Lung (tissue), 16 donors: ENCODE results near the gene MRFAP1. TPM values are rescaled to one million over a fixed set of nuclear protein-coding genes. Genes with fewer than 3 reads are reported as not detected.

Source experiments
- ATAC-seq: fragments of 200-7000 bp; cut with Tn5 transposase; one replicate; pipeline ENCODE4 v1.9.1; 2020; ENCODE audit warnings: moderate number of reproducible peaks; ENCODE audit not compliant: insufficient read depth, low FRiP score
- DNase-seq, 3 donors: peaks; one replicate each; pipeline ENCODE4 v3.0.0-alpha.2; 2013 to 2017
- H3K27ac ChIP-seq, 2 donors: one replicate each; pipeline ENCODE4 v1.5.1; 2013; ENCODE audit warnings: mild to moderate bottlenecking in 2 of 2, moderate library complexity in 2 of 2, control low read depth in 1 of 2, inconsistent platforms in 1 of 2, low read depth in 1 of 2, low read length in 1 of 2
- H3K27me3 ChIP-seq, 3 donors: one replicate each; pipeline ENCODE4 v1.5.1; 2013; ENCODE audit warnings: low read length in 2 of 3; ENCODE audit not compliant: control insufficient read depth in 3 of 3, insufficient read depth in 3 of 3
- H3K36me3 ChIP-seq, 4 donors: one replicate each; pipeline ENCODE4 v1.5.1; 2013; ENCODE audit warnings: low read length in 4 of 4, mild to moderate bottlenecking in 1 of 4, moderate library complexity in 1 of 4; ENCODE audit not compliant: control insufficient read depth in 4 of 4, insufficient read depth in 4 of 4
- H3K4me1 ChIP-seq, 5 donors: one replicate each; pipeline ENCODE4 v1.5.1; 2013; ENCODE audit warnings: low read length in 5 of 5, mild to moderate bottlenecking in 2 of 5, moderate library complexity in 1 of 5; ENCODE audit not compliant: control insufficient read depth in 5 of 5, insufficient read depth in 5 of 5
- H3K4me3 ChIP-seq: one replicate; pipeline ENCODE4 v1.5.1; 2013; ENCODE audit warnings: mild to moderate bottlenecking, control low read depth, moderate library complexity
- H3K9ac ChIP-seq, 2 donors: one replicate each; pipeline ENCODE4 v1.5.1; 2013; ENCODE audit warnings: low read length in 2 of 2, control low read depth in 1 of 2; ENCODE audit not compliant: insufficient read depth in 1 of 2
- H3K9me3 ChIP-seq, 4 donors: one replicate each; pipeline ENCODE4 v1.5.1; 2013; ENCODE audit warnings: low read length in 3 of 4, mild to moderate bottlenecking in 1 of 4, moderate library complexity in 1 of 4; ENCODE audit not compliant: control insufficient read depth in 4 of 4, insufficient read depth in 3 of 4
- CTCF ChIP-seq: IDR thresholded peaks from 2 replicates; pipeline ENCODE4 v1.5.1; 2012; ENCODE audit warnings: mild to moderate bottlenecking; ENCODE audit errors: control extremely low read depth, extremely low read depth
- WGBS, 2 donors: extraction: QIAGEN DNeasy Blood & Tissue Kit; methylation state at CpG; one replicate each; pipeline ENCODE4 v1.1.7; 2013; 5-methylcytosine and 5-hydroxymethylcytosine counted together
- long read RNA-seq, 5 donors: transcript quantifications; one replicate each; lab custom pipeline, GENCODE V29; 2026
- polyA plus RNA-seq, 2 donors: library from polyadenylated mRNA; stranded (reverse); fragments of 200-250 nt; gene quantifications; one replicate each; pipeline ENCODE4 v1.2.1, GENCODE V29; 2013
- total RNA-seq, 2 donors: library from RNA; depleted of rRNA in 1 of 2; stranded (reverse); fragments of >200 nt in 1 of 2; gene quantifications; one replicate each; pipeline ENCODE4 v1.2.1, GENCODE V29; 2014 to 2021
- donor health status: control.
- donor health status: control.
- donor health status: Bipolar disorder and iron deficiency.
- donor health status: healthy.
- donor health status: DM: yes; HTN: yes; CAD: no.

Gene MRFAP1
- 100 to 1,000 TPM; 193 to 244 TPM for total RNA-seq
- polyA plus RNA-seq: 100 to 1,000 TPM; 183 to 286 TPM
- long read RNA-seq, donor 1, transcript MRFAP1-204 (1 exons, 1,982 nt): major isoform, 262 of 543 reads
- long read RNA-seq, donor 1, transcript MRFAP1-201 (3 exons, 2,049 nt): minor isoform, 29 of 543 reads
- long read RNA-seq, donor 1, transcript MRFAP1-202 (2 exons, 1,584 nt): minor isoform, 105 of 543 reads
- long read RNA-seq, donor 1, partial matches to known transcripts: 97 of 543 reads
- long read RNA-seq, donor 1, other reads (novel, unspliced or antisense): 50 of 543 reads
- long read RNA-seq, donor 2, transcript MRFAP1-202 (2 exons, 1,584 nt): minor isoform, 40 of 275 reads
- long read RNA-seq, donor 2, transcript MRFAP1-201 (3 exons, 2,049 nt): minor isoform, 9 of 275 reads
- long read RNA-seq, donor 2, transcript MRFAP1-204 (1 exons, 1,982 nt): major isoform, 108 of 275 reads
- long read RNA-seq, donor 2, partial matches to known transcripts: 39 of 275 reads
- long read RNA-seq, donor 2, other reads (novel, unspliced or antisense): 79 of 275 reads
- long read RNA-seq, donor 3, transcript MRFAP1-201 (3 exons, 2,049 nt): minor isoform, 7 of 359 reads
- long read RNA-seq, donor 3, transcript MRFAP1-202 (2 exons, 1,584 nt): minor isoform, 51 of 359 reads
- long read RNA-seq, donor 3, transcript MRFAP1-204 (1 exons, 1,982 nt): major isoform, 173 of 359 reads
- long read RNA-seq, donor 3, partial matches to known transcripts: 84 of 359 reads
- long read RNA-seq, donor 3, other reads (novel, unspliced or antisense): 44 of 359 reads
- long read RNA-seq, donor 4, transcript MRFAP1-202 (2 exons, 1,584 nt): minor isoform, 34 of 305 reads
- long read RNA-seq, donor 4, transcript MRFAP1-204 (1 exons, 1,982 nt): major isoform, 139 of 305 reads
- long read RNA-seq, donor 4, transcript MRFAP1-201 (3 exons, 2,049 nt): minor isoform, 5 of 305 reads
- long read RNA-seq, donor 4, partial matches to known transcripts: 67 of 305 reads
- long read RNA-seq, donor 4, other reads (novel, unspliced or antisense): 60 of 305 reads
- long read RNA-seq, donor 5, transcript MRFAP1-204 (1 exons, 1,982 nt): major isoform, 327 of 615 reads
- long read RNA-seq, donor 5, transcript MRFAP1-201 (3 exons, 2,049 nt): minor isoform, 31 of 615 reads
- long read RNA-seq, donor 5, transcript MRFAP1-202 (2 exons, 1,584 nt): minor isoform, 104 of 615 reads
- long read RNA-seq, donor 5, partial matches to known transcripts: 64 of 615 reads
- long read RNA-seq, donor 5, other reads (novel, unspliced or antisense): 89 of 615 reads

- peak within 1 kb of the TSS; percentile 98 to 100 for H3K9ac ChIP-seq
- H3K36me3 ChIP-seq: peaks cover 2 to 19% (median 12%) of the 10 kb centered on the region in 4 donors
- ATAC-seq: peak; percentile 98
- peak within 1 kb of the TSS; percentile 93 for H3K4me3 ChIP-seq
- peak; percentile 95 to 97 (median 95) for DNase-seq
- WGBS, 2 donors: 0% methylated on average over 80 to 90 of the region's 90 CpGs
- no peaks in the 10 kb centered on the region for H3K9me3 ChIP-seq
- no peaks in the 10 kb centered on the region for H3K27me3 ChIP-seq
- peaks cover 6 to 22% (median 18%) of the 10 kb centered on the region in 5 donors for H3K4me1 ChIP-seq
- peak within 1 kb of the TSS; percentile 92 to 96 for H3K27ac ChIP-seq
- no peak for TF ChIP-seq CTCF
These were observed at the start of gene MRFAP1 for GRCh38 chr4:6640292-6641163. Gene MRFAP1 (plus strand): TSS chr4:6640685. CDS start chr4:6640863, 178 bp downstream.

GRCh38 chr4:6591313-6591712 is 49.2 kb upstream of the MRFAP1 start:
- ATAC-seq: no peak

More at GRCh38 chr4:6591313-6591712, 49.2 kb upstream of the MRFAP1 start:
- no peak overlapping the region for H3K9ac ChIP-seq
- H3K4me1 ChIP-seq: no peaks in the 10 kb centered on the region
- 86 to 88% methylated on average over 9 of the region's 9 CpGs for WGBS, 2 donors
- H3K4me3 ChIP-seq: no peak overlapping the region
- peaks cover 0 to 45% (median 5%) of the 10 kb centered on the region in 4 donors for H3K36me3 ChIP-seq
- no peaks in the 10 kb centered on the region for H3K27me3 ChIP-seq
- no peak for TF ChIP-seq CTCF
- no peak for DNase-seq
- no peak overlapping the region for H3K27ac ChIP-seq
- peaks cover 0 to 3% (median 0%) of the 10 kb centered on the region in 4 donors for H3K9me3 ChIP-seq
